Left cardiac atrium (tissue), 4 donors: ENCODE measurements around the gene PSMD14. TPM values are rescaled to one million over a fixed set of nuclear protein-coding genes. Genes with fewer than 3 reads are reported as not detected.

ENCODE experiments used
- ATAC-seq, 2 donors: fragments of 200-7000 bp; cut with Tn5 transposase; one replicate each; pipeline ENCODE4 v1.9.1; 2020; ENCODE audit warnings: mild to moderate bottlenecking in 2 of 2, moderate library complexity in 2 of 2
- DNase-seq: peaks from one replicate; pipeline ENCODE4 v3.0.0-alpha.2; 2020
- intact Hi-C, 2 donors: fragments of 100-400 bp; cut with DNase I; formaldehyde crosslinking; loops; one replicate each; pipeline versions ENCODE4 v1.14.1 to v1.15.1; 2022 to 2023
- total RNA-seq, 2 donors: library from RNA; stranded (reverse); fragmentation: NEBNext Ultra II Directional; extraction: Animal tissue kit (Norgen Biotek cat#: 25700); gene quantifications; one replicate each; pipeline ENCODE4 v1.2.1, GENCODE V29; 2021
- donor health status: DM: no; HTN: yes; CAD: no.
- donor health status: DM: no; HTN: yes; CAD: no; lungs with severe emphysema.
- donor health status: DM: yes; HTN: yes; CAD: no.
- donor health status: Dilated cardiomyopathy.

PSMD14 gene
- total RNA-seq, 2 donors from 2014 or later: 35.0 to 46.1 TPM

GRCh38 chr2:161415987-161416707, 107.9 kb downstream of the PSMD14 start, which contains the start of gene TBR1:
TSS of gene TBR1 (plus strand) at chr2:161416297. CDS start at chr2:161416411, 114 bp downstream.
- intact Hi-C loops: no loop called here
- ATAC-seq (no peak), DNase-seq (no peak)

- ATAC-seq (no peak), DNase-seq (no peak)
- intact Hi-C loops: no loop called here
Observed at GRCh38 chr2:161416708-161417437, 108.6 kb downstream of the PSMD14 start.

- DNase-seq (no peak), ATAC-seq (no peak)
- intact Hi-C loops: no loop called here
Observed at GRCh38 chr2:161417438-161418274, 109.4 kb downstream of the PSMD14 start.

DNA sequence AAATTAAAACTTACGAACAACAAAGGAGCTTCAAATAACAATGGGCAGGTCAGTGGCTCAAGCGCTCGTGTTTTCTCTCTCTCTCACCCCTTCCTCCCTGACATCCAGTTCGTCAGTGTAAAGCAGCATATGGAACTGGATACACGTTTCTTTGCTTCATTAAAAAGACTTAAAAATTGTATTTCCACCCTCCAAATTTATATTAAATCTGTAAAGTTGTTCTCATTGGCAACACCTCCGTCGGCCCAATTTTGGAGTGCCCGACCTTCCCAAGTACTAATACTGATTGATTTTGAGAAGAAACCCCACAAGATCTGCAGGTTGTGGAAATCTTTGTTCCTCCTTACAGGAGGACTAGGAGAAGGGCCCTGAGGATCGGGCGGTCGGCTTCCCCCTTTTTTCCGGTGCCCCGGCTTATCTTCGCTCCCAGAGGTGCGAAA, 110.1 kb downstream of the PSMD14 start:
- intact Hi-C loops: no loop called here
- ATAC-seq (no peak), DNase-seq (no peak)

GRCh38 chr2:161418715-161419637, 110.8 kb downstream of the PSMD14 start:
- no peak for ATAC-seq
- no peak for DNase-seq
- intact Hi-C loops: no loop called here

DNA sequence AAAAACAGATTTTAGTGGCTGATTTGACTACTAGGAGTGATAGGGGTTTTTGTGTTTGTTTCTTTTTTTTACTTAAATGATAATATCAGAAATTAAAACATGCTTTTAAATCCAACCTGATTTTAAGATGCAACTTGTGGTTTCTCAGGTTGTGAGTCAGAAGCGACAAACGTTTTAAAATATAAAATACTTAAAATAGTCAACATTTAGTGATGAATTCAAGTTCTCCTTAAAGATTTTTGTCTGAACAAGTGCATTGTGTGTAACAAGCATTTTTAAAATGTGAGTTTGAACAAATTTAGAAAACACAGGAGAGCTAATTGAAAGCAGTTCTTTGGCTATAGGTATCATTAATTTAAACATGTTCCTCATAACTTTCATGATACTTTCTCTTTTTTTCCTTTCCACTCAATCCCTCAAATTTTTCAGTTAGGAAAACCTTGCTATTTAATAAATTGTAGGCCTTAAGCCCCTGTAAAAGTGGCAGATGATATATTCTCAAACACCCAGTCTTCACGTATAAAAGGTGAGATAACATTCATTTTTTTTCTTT, 111.5 kb downstream of the PSMD14 start:
- DNase-seq (no peak), ATAC-seq (no peak)
- intact Hi-C loops: no loop called here

GRCh38 chr2:161420406-161421074, 112.3 kb downstream of the PSMD14 start:
- intact Hi-C loops: no loop called here
- DNase-seq (no peak), ATAC-seq (no peak)

GRCh38 chr2:161421686-161422085, 113.5 kb downstream of the PSMD14 start:
- intact Hi-C loops: no loop called here

DNA sequence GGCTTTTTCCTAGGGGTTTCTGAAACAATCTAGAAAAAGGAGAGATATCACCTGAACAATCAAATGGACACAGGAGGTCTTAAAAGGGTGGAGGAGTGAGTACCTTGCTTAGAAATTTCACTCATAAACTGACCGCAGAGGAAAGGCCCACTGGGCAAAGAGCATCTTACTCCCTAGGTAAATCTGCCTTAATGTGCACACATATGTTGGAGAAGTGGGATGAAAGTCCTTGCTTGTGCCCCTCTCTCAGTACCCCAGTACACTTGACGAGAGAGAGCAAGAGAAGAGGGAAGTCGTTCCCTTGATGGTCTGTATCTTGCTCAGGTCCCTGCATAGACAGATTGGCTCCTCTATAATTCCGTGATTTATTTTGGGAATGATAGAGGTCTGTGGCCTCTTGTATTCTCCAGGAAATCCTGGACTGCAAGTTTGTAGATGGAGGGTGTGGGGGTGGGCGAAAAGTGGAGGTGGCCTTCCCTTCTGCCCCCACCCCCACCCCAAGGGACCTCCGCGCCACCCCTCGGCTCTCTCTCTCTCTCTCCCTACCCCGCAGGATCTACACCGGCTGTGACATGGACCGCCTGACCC, 114.7 kb downstream of the PSMD14 start:
- intact Hi-C loops: no loop called here
- DNase-seq: no peak
- ATAC-seq: no peak

More at GRCh38 chr2:161421686-161422085, 113.5 kb downstream of the PSMD14 start:
- DNase-seq (no peak), ATAC-seq (no peak)

GRCh38 chr2:161423421-161424393, 115.5 kb downstream of the PSMD14 start:
- intact Hi-C loops: no loop called here
- DNase-seq (no peak), ATAC-seq (peak; percentile 56 to 58)

DNA sequence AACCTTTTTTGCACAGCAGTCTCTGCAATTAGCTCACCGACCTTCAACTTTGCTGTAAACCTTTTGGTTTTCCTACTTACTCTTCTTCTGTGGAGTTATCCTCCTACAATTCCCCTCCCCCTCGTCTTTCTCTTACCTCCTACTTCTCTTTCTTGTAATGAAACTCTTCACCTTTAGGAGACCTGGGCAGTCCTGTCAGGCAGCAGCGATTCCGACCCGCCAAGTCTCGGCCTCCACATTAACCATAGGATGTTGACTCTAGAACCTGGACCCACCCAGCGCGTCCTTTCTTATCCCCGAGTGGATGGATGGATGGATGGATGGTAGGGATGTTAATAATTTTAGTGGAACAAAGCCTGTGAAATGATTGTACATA, 116.2 kb downstream of the PSMD14 start:
- intact Hi-C loops: no loop called here
- ATAC-seq (no peak), DNase-seq (no peak)

- ATAC-seq (no peak), DNase-seq (no peak)
- intact Hi-C loops: no loop called here
Observed at GRCh38 chr2:161424891-161425727, 116.9 kb downstream of the PSMD14 start.

GRCh38 chr2:161425728-161426454, 117.7 kb downstream of the PSMD14 start:
- intact Hi-C loops: no loop called here
- no peak for DNase-seq
- ATAC-seq: no peak

DNA sequence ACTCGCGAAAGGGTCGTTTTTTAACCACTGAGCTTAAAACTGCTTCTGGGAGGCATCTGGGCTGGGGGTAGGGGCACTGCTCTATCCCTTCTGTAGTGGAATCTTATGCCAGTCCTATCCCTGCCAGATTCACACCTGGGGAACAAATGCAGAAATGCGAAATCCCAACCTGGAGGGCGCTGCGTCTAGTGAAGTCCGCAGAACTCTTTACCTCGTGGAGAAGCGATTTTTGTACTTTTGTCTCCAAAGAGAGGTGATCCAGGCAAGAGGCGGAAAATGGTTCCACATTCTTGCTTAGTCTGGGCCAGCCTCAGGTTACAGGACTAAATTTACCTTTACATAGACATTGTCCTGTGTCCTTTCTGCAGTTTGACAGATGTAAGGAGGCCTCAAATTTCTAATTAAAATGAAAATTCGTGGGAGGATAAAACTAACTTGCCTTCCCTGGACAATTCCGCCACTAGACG, 118.3 kb downstream of the PSMD14 start:
- DNase-seq (no peak), ATAC-seq (no peak)
- intact Hi-C loops: no loop called here
